ENCODE data around the gene SELENOP. TPM values are rescaled to one million over a fixed set of nuclear protein-coding genes. Genes with fewer than 3 reads are reported as not detected.
"Not testable (repeated sequence)": the region's sequence is repeated elsewhere in the genome, so short reads cannot be mapped to it uniquely, and the experiment has no call there.

SELENOP gene
- total RNA-seq, 1 donor from 2014 or later = 0.20 TPM

- no peak for DNase-seq (ENCODE audit: low spot score)
- no peak for TF ChIP-seq CTCF (IDR thresholded peaks at IDR 0.05)
- Mint-ChIP-seq H3K27me3 (ENCODE audit: low read depth) (peaks cover 22% of the 10 kb centered on the region), H3K36me3 (ENCODE audit: low read depth) (no peaks in the 10 kb centered on the region), H3K9me3 (ENCODE audit: low read depth) (no peaks in the 10 kb centered on the region), H3K27ac (ENCODE audit: unreplicated experiment) (no peak overlapping the region), H3K4me1 (ENCODE audit: low read depth) (no peaks in the 10 kb centered on the region), H3K4me3 (ENCODE audit: unreplicated experiment) (no peak overlapping the region)
Observed at GRCh38 chr5:42854795-42855194, 43.1 kb upstream of the SELENOP start.

GRCh38 chr5:42852826-42853225, 41.1 kb upstream of the SELENOP start:
- no peak overlapping the region for H3K4me3 Mint-ChIP-seq (ENCODE audit: unreplicated experiment)
- TF ChIP-seq CTCF (IDR thresholded peaks at IDR 0.05) = no peak
- no peak for DNase-seq (ENCODE audit: low spot score)
- no peaks in the 10 kb centered on the region for H3K36me3 Mint-ChIP-seq (ENCODE audit: low read depth)
- no peak overlapping the region for H3K27ac Mint-ChIP-seq (ENCODE audit: unreplicated experiment)
- peaks cover 27% of the 10 kb centered on the region for H3K27me3 Mint-ChIP-seq (ENCODE audit: low read depth)
- H3K9me3 Mint-ChIP-seq (ENCODE audit: low read depth) = no peaks in the 10 kb centered on the region
- H3K4me1 Mint-ChIP-seq (ENCODE audit: low read depth) = no peaks in the 10 kb centered on the region

GRCh38 chr5:42851481-42851880, 39.8 kb upstream of the SELENOP start:
- H3K27me3 Mint-ChIP-seq (ENCODE audit: low read depth) = peaks cover 24% of the 10 kb centered on the region
- no peak overlapping the region for H3K27ac Mint-ChIP-seq (ENCODE audit: unreplicated experiment)
- DNase-seq (ENCODE audit: low spot score) = no peak
- no peak overlapping the region for H3K4me3 Mint-ChIP-seq (ENCODE audit: unreplicated experiment)
- H3K4me1 Mint-ChIP-seq (ENCODE audit: low read depth) = no peaks in the 10 kb centered on the region
- TF ChIP-seq CTCF (IDR thresholded peaks at IDR 0.05) = no peak
- no peaks in the 10 kb centered on the region for H3K36me3 Mint-ChIP-seq (ENCODE audit: low read depth)
- H3K9me3 Mint-ChIP-seq (ENCODE audit: low read depth) = no peaks in the 10 kb centered on the region

GRCh38 chr5:42848545-42848944, 36.9 kb upstream of the SELENOP start:
- no peaks in the 10 kb centered on the region for H3K9me3 Mint-ChIP-seq (ENCODE audit: low read depth)
- no peak for DNase-seq (ENCODE audit: low spot score)
- H3K4me3 Mint-ChIP-seq (ENCODE audit: unreplicated experiment) = no peak overlapping the region
- H3K36me3 Mint-ChIP-seq (ENCODE audit: low read depth) = no peaks in the 10 kb centered on the region
- TF ChIP-seq CTCF (IDR thresholded peaks at IDR 0.05) = no peak
- no peaks in the 10 kb centered on the region for H3K4me1 Mint-ChIP-seq (ENCODE audit: low read depth)
- H3K27ac Mint-ChIP-seq (ENCODE audit: unreplicated experiment) = no peak overlapping the region
- peaks cover 16% of the 10 kb centered on the region for H3K27me3 Mint-ChIP-seq (ENCODE audit: low read depth)

- not testable (repeated sequence) for H3K27ac Mint-ChIP-seq (ENCODE audit: unreplicated experiment); H3K9me3 Mint-ChIP-seq (ENCODE audit: low read depth); H3K36me3 Mint-ChIP-seq (ENCODE audit: low read depth); DNase-seq (ENCODE audit: low spot score); H3K27me3 Mint-ChIP-seq (ENCODE audit: low read depth); H3K4me3 Mint-ChIP-seq (ENCODE audit: unreplicated experiment)
- peaks cover 20% of the 10 kb centered on the region for H3K4me1 Mint-ChIP-seq (ENCODE audit: low read depth)
Observed at GRCh38 chr5:42844408-42844807, 32.7 kb upstream of the SELENOP start.

GRCh38 chr5:42843675-42844292, 32.1 kb upstream of the SELENOP start:
- Mint-ChIP-seq H3K36me3 (ENCODE audit: low read depth) (no peaks in the 10 kb centered on the region), H3K4me3 (ENCODE audit: unreplicated experiment) (no peak overlapping the region), H3K4me1 (ENCODE audit: low read depth) (peaks cover 24% of the 10 kb centered on the region), H3K27me3 (ENCODE audit: low read depth) (peaks cover 5% of the 10 kb centered on the region), H3K27ac (ENCODE audit: unreplicated experiment) (no peak overlapping the region), H3K9me3 (ENCODE audit: low read depth) (no peaks in the 10 kb centered on the region)
- no peak for DNase-seq (ENCODE audit: low spot score)
- no peak for TF ChIP-seq CTCF (IDR thresholded peaks at IDR 0.05)

Measured in chondrocyte (in vitro differentiated cells).